Measurements from ENCODE around the gene SOX18.
A peak's percentile ranks its signal among the peaks of the same experiment; 100 is the strongest.

The SOX18 gene

GRCh38 chr20:64033981-64034493, 15.4 kb downstream of the SOX18 start:
- Histone ChIP-seq H3K4me3 (ENCODE audit: low read depth, low read length) (peak overlapping the region; percentile 7), H3K9ac (ENCODE audit: low read length) (no peak overlapping the region), H4K91ac (ENCODE audit: low read depth, low read length) (no peak overlapping the region), H3K4ac (ENCODE audit: low read depth, low read length) (no peak overlapping the region), H3K14ac (ENCODE audit: low read length) (no peak overlapping the region), H3K4me1 (ENCODE audit: control insufficient read depth in 1 of 2, insufficient read depth in 2 of 2, low read length in 2 of 2) (peaks cover 26 to 28% of the 10 kb centered on the region in 2 experiments), H3K23ac (ENCODE audit: low read length) (no peak overlapping the region), H3K9me3 (ENCODE audit: insufficient read depth, low read depth, low read length) (no peaks in the 10 kb centered on the region), H2BK12ac (ENCODE audit: low read length) (no peak overlapping the region), H2BK120ac (ENCODE audit: insufficient read depth, low read length, poor library complexity) (no peak overlapping the region), H3K36me3 (ENCODE audit: control insufficient read depth in 1 of 2, insufficient read depth in 2 of 2, low read length in 2 of 2) (peaks cover 45 to 50% of the 10 kb centered on the region in 2 experiments), H4K8ac (ENCODE audit: low read depth, low read length) (no peak overlapping the region), H3K27ac (ENCODE audit: low read depth, low read length) (no peak overlapping the region), H2AK5ac (ENCODE audit: low read length) (no peak overlapping the region), H3K27me3 (ENCODE audit: insufficient read depth, low read length) (no peaks in the 10 kb centered on the region), H2BK5ac (ENCODE audit: low read depth, low read length, poor library complexity) (no peak overlapping the region), H2AFZ (ENCODE audit: insufficient read depth, low read length, poor library complexity) (no peak overlapping the region), H3K4me2 (ENCODE audit: low read length) (no peak overlapping the region), H3K18ac (ENCODE audit: low read length) (no peak overlapping the region), H3K79me2 (ENCODE audit: control insufficient read depth, insufficient read depth, low read length, poor library complexity) (no peaks in the 10 kb centered on the region), H3K79me1 (ENCODE audit: low read length) (peaks cover 4% of the 10 kb centered on the region), H4K12ac (ENCODE audit: low read depth, low read length) (no peak overlapping the region)
- WGBS (ENCODE audit: extremely low coverage, insufficient coverage, insufficient read length) = no CpG with 5 or more reads among the region's 11 CpGs
- DNase-seq = no peak

DNA sequence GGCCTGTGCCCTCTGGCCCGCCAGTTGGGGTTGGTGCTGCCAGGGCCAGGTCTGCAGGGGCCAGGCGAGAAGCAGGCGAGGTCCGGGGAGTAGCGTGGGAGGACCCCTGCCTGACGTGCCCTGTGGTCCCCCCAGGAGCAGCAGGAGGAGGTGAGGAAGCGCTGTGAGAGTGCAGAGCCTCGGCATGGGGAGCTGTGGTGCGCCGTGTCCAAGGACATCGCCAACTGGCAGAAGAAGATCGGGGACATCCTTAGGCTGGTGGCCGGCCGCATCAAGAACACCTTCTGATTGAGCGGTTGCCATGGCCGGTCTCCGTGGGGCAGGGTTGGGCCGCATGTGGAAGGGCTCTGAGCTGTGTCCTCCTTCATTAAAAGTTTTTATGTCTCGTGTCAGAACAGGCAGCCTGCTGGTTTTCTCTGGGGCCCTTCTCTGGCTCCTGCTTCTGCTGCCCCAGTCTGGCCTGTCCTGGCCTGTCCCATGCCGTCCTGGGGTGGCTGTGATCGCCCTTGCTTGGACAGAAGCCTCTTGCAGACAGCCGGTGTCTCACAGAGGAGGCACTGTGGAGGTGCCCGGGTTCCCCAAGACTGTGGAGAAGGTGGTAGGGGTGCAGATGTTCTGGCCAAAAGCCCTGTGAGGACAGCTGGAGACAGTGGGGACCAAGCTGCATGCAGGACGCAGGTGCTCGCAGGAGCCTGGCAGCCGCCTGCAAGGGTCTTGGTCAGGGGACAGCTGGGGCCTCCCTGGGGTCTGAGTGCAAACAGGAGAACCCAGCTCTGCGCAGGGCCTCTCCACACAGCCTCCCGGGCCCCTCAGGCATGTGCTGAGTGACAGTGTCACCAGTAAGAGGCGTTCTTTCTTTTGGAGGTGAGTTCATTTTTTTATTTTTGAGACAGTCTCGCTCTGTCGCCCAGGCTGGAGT, 16.5 kb downstream of the SOX18 start:
- Histone ChIP-seq H3K79me1 (ENCODE audit: low read length) (peaks cover 4% of the 10 kb centered on the region), H3K79me2 (ENCODE audit: control insufficient read depth, insufficient read depth, low read length, poor library complexity) (peaks cover 1% of the 10 kb centered on the region), H3K9me3 (ENCODE audit: insufficient read depth, low read depth, low read length) (no peaks in the 10 kb centered on the region), H3K23ac (ENCODE audit: low read length) (no peak overlapping the region), H2BK120ac (ENCODE audit: insufficient read depth, low read length, poor library complexity) (no peak overlapping the region), H2AFZ (ENCODE audit: insufficient read depth, low read length, poor library complexity) (no peak overlapping the region), H3K4me2 (ENCODE audit: low read length) (no peak overlapping the region), H4K12ac (ENCODE audit: low read depth, low read length) (no peak overlapping the region), H3K36me3 (ENCODE audit: control insufficient read depth in 1 of 2, insufficient read depth in 2 of 2, low read length in 2 of 2) (peaks cover 54% of the 10 kb centered on the region in 2 experiments), H3K4ac (ENCODE audit: low read depth, low read length) (no peak overlapping the region), H4K8ac (ENCODE audit: low read depth, low read length) (no peak overlapping the region), H3K27ac (ENCODE audit: low read depth, low read length) (no peak overlapping the region), H2AK5ac (ENCODE audit: low read length) (no peak overlapping the region), H2BK5ac (ENCODE audit: low read depth, low read length, poor library complexity) (no peak overlapping the region), H4K91ac (ENCODE audit: low read depth, low read length) (no peak overlapping the region), H3K4me3 (ENCODE audit: low read depth, low read length) (no peak overlapping the region), H2BK12ac (ENCODE audit: low read length) (no peak overlapping the region), H3K18ac (ENCODE audit: low read length) (no peak overlapping the region), H3K14ac (ENCODE audit: low read length) (no peak overlapping the region), H3K4me1 (ENCODE audit: control insufficient read depth in 1 of 2, insufficient read depth in 2 of 2, low read length in 2 of 2) (peaks cover 29 to 31% of the 10 kb centered on the region in 2 experiments), H3K27me3 (ENCODE audit: insufficient read depth, low read length) (no peaks in the 10 kb centered on the region), H3K9ac (ENCODE audit: low read length) (no peak overlapping the region)
- no CpG with 5 or more reads among the region's 31 CpGs for WGBS (ENCODE audit: extremely low coverage, insufficient coverage, insufficient read length)
- DNase-seq = no peak

DNA sequence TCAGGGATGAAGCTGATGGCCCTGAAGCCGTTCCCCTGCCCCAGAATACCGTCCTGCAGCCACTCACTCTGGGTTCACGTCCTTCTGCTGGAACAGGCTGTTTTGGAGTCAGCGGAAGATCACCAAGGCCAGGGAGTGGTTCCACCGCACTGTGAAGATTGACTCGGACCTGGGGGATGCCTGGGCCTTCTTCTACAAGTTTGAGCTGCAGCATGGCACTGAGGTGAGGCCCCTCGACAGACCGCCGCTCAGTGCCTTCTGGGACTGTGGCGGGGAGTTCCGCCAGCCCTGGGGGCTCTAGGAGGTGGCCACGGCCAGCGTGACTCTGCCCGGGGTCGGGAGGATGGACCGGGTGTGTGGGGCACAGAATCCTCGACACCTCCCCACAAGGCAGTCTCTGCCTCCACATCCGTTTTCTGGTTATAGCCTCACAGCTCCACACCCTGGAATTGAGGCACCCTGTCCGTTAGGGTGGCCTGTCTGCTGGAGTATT, 17.6 kb downstream of the SOX18 start:
- no peak for DNase-seq
- Histone ChIP-seq H3K27ac (ENCODE audit: low read depth, low read length) (no peak overlapping the region), H3K4me2 (ENCODE audit: low read length) (no peak overlapping the region), H3K4ac (ENCODE audit: low read depth, low read length) (no peak overlapping the region), H3K36me3 (ENCODE audit: control insufficient read depth in 1 of 2, insufficient read depth in 2 of 2, low read length in 2 of 2) (peaks cover 65% of the 10 kb centered on the region in 2 experiments), H3K4me3 (ENCODE audit: low read depth, low read length) (no peak overlapping the region), H3K9me3 (ENCODE audit: insufficient read depth, low read depth, low read length) (no peaks in the 10 kb centered on the region), H3K4me1 (ENCODE audit: control insufficient read depth in 1 of 2, insufficient read depth in 2 of 2, low read length in 2 of 2) (peaks cover 25 to 34% of the 10 kb centered on the region in 2 experiments), H3K14ac (ENCODE audit: low read length) (no peak overlapping the region), H4K12ac (ENCODE audit: low read depth, low read length) (no peak overlapping the region), H3K9ac (ENCODE audit: low read length) (no peak overlapping the region), H4K91ac (ENCODE audit: low read depth, low read length) (no peak overlapping the region), H3K18ac (ENCODE audit: low read length) (no peak overlapping the region), H2BK5ac (ENCODE audit: low read depth, low read length, poor library complexity) (no peak overlapping the region), H3K23ac (ENCODE audit: low read length) (no peak overlapping the region), H2BK12ac (ENCODE audit: low read length) (no peak overlapping the region), H3K79me1 (ENCODE audit: low read length) (peaks cover 4% of the 10 kb centered on the region), H2AK5ac (ENCODE audit: low read length) (no peak overlapping the region), H3K27me3 (ENCODE audit: insufficient read depth, low read length) (no peaks in the 10 kb centered on the region), H2BK120ac (ENCODE audit: insufficient read depth, low read length, poor library complexity) (no peak overlapping the region), H3K79me2 (ENCODE audit: control insufficient read depth, insufficient read depth, low read length, poor library complexity) (peaks cover 1% of the 10 kb centered on the region), H4K8ac (ENCODE audit: low read depth, low read length) (no peak overlapping the region), H2AFZ (ENCODE audit: insufficient read depth, low read length, poor library complexity) (no peak overlapping the region)
- no CpG with 5 or more reads among the region's 19 CpGs for WGBS (ENCODE audit: extremely low coverage, insufficient coverage, insufficient read length)

DNA sequence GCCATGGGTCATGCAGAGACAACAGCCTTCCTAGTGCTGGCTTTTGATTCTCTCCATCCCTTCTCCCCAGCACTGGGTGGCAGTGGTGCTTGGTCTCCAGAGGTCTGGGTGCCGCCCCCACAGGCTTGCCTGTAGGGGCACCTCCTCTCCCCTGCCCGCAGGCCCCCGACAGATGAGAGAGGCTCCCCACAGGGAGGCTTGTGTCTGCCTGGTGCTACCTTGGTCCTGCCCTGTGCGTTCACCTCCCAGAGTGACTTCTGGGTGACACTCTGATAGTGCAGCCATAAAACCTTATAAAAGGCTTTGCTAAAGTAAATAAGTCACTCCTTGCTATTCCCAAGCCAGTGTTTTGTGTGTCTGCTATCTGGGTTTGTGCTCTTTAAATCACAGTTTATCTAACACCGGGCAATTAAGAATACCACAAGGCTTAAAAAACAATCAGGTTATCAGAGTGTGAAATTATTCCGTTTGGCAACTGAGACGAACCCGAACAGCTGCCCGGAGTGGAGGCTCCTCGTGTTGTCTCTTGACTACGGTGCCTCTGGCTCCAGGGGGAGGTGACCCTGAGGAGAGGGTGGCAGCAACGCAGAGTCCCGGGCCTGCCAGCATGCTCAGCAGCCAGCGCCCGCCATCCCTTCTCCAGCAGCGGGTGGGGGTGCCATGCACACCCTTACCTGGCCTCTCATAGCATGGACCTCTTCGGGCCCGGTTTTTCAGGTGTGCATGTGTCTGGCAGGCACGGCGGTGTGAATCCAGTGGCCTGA, 18.9 kb downstream of the SOX18 start:
- no peak overlapping the region for H2BK120ac ChIP-seq (ENCODE audit: insufficient read depth, low read length, poor library complexity)
- no peak overlapping the region for H4K8ac ChIP-seq (ENCODE audit: low read depth, low read length)
- H2BK5ac ChIP-seq (ENCODE audit: low read depth, low read length, poor library complexity) = no peak overlapping the region
- H3K4ac ChIP-seq (ENCODE audit: low read depth, low read length) = no peak overlapping the region
- H3K9me3 ChIP-seq (ENCODE audit: insufficient read depth, low read depth, low read length) = no peaks in the 10 kb centered on the region
- peaks cover 1% of the 10 kb centered on the region for H3K79me2 ChIP-seq (ENCODE audit: control insufficient read depth, insufficient read depth, low read length, poor library complexity)
- H3K18ac ChIP-seq (ENCODE audit: low read length) = no peak overlapping the region
- H3K9ac ChIP-seq (ENCODE audit: low read length) = no peak overlapping the region
- no CpG with 5 or more reads among the region's 20 CpGs for WGBS (ENCODE audit: extremely low coverage, insufficient coverage, insufficient read length)
- H3K14ac ChIP-seq (ENCODE audit: low read length) = no peak overlapping the region
- peaks cover 74 to 76% of the 10 kb centered on the region in 2 experiments for H3K36me3 ChIP-seq (ENCODE audit: control insufficient read depth in 1 of 2, insufficient read depth in 2 of 2, low read length in 2 of 2)
- H3K4me1 ChIP-seq (ENCODE audit: control insufficient read depth in 1 of 2, insufficient read depth in 2 of 2, low read length in 2 of 2) = peaks cover 13 to 21% of the 10 kb centered on the region in 2 experiments
- H2BK12ac ChIP-seq (ENCODE audit: low read length) = no peak overlapping the region
- no peak for DNase-seq
- no peak overlapping the region for H3K4me3 ChIP-seq (ENCODE audit: low read depth, low read length)
- H3K4me2 ChIP-seq (ENCODE audit: low read length) = no peak overlapping the region
- H3K23ac ChIP-seq (ENCODE audit: low read length) = no peak overlapping the region
- peaks cover 4% of the 10 kb centered on the region for H3K79me1 ChIP-seq (ENCODE audit: low read length)
- H4K91ac ChIP-seq (ENCODE audit: low read depth, low read length) = no peak overlapping the region
- H4K12ac ChIP-seq (ENCODE audit: low read depth, low read length) = no peak overlapping the region
- H3K27me3 ChIP-seq (ENCODE audit: insufficient read depth, low read length) = no peaks in the 10 kb centered on the region
- no peak overlapping the region for H2AK5ac ChIP-seq (ENCODE audit: low read length)
- H3K27ac ChIP-seq (ENCODE audit: low read depth, low read length) = no peak overlapping the region
- no peak overlapping the region for H2AFZ ChIP-seq (ENCODE audit: insufficient read depth, low read length, poor library complexity)

All from trophoblast cell (in vitro differentiated cells and primary cell).